SK-N-SH (cell line): ENCODE measurements around the gene LGI4. TPM values are rescaled to one million over a fixed set of nuclear protein-coding genes. Genes with fewer than 3 reads are reported as not detected.

Experiments
- CTCF ChIA-PET: fragments of 300-600, 350-600 bp; formaldehyde crosslinking; extraction: SDS; loops from one replicate; lab custom pipeline; 2021; lab: Yijun Ruan, JAX
- POLR2A ChIA-PET: fragments of 350-600 bp; sonication (Branson Sonifier 250); formaldehyde crosslinking; extraction: SDS; loops from one replicate; lab custom pipeline; 2020; ENCODE audit warnings: antibody characterized with exemption, inconsistent platforms; lab: Yijun Ruan, JAX
- DNase-seq: peaks from one replicate; pipeline ENCODE4 v3.0.0; 2012
- H2AFZ ChIP-seq: fragments of 200-600 bp; sonication (generic); 2 replicates; pipeline ENCODE4 v1.8.1; 2016; ENCODE audit warnings: antibody characterized with exemption, mild to moderate bottlenecking, low read depth
- H3F3A ChIP-seq: fragments of 200-600 bp; sonication (generic); replicated peaks from 2 replicates; pipeline ENCODE3; 2016; ENCODE audit warnings: antibody characterized with exemption, mild to moderate bottlenecking; ENCODE audit not compliant: insufficient read depth
- H3K27ac ChIP-seq, 2 experiments: fragments of 200-500 bp in 1 of 2; fragments of 200-600 bp in 1 of 2; sonication (Bioruptor generic) in 1 of 2; sonication (generic), shearing (Covaris generic) in 1 of 2; 2 replicates each; pipeline versions ENCODE4 v1.5.1 to v1.6.1; 2014 to 2016; ENCODE audit warnings: low read depth in 2 of 2, inconsistent platforms in 1 of 2, low read length in 1 of 2, mild to moderate bottlenecking in 1 of 2, mixed read lengths in 1 of 2
- H3K27me3 ChIP-seq: fragments of 200-600 bp; sonication (generic), shearing (Covaris generic); 2 replicates; pipeline ENCODE4 v1.6.1; 2016; ENCODE audit warnings: mixed run types; ENCODE audit not compliant: insufficient read depth
- H3K36me3 ChIP-seq, 2 experiments: fragments of 200-500 bp in 1 of 2; fragments of 200-600 bp in 1 of 2; sonication (Bioruptor generic) in 1 of 2; sonication (generic) in 1 of 2; replicated peaks in 1 of 2; 2 replicates each; pipeline versions ENCODE3 to v1.5.1; 2014 to 2016; ENCODE audit warnings: low read length in 1 of 2, mild to moderate bottlenecking in 1 of 2; ENCODE audit not compliant: insufficient read depth in 2 of 2, control insufficient read depth in 1 of 2
- H3K4me1 ChIP-seq, 2 experiments: fragments of 200-500 bp in 1 of 2; fragments of 200-600 bp in 1 of 2; sonication (Bioruptor generic) in 1 of 2; sonication (generic), shearing (Covaris generic) in 1 of 2; 2 replicates each; pipeline versions ENCODE4 v1.5.1 to v1.6.1; 2014 to 2016; ENCODE audit warnings: low read depth in 1 of 2, low read length in 1 of 2, mixed run types in 1 of 2; ENCODE audit not compliant: insufficient read depth in 2 of 2, control insufficient read depth in 1 of 2
- H3K4me2 ChIP-seq: fragments of 200-600 bp; sonication (generic), shearing (Covaris generic); 2 replicates; pipeline ENCODE4 v1.6.1; 2017; ENCODE audit warnings: mixed run types
- H3K4me3 ChIP-seq, 2 experiments: fragments of 200-500 bp in 1 of 2; fragments of 200-600 bp in 1 of 2; sonication (Bioruptor generic) in 1 of 2; sonication (generic), shearing (Covaris generic) in 1 of 2; 2 replicates each; pipeline versions ENCODE4 v1.5.1 to v1.8.1; 2014 to 2016; ENCODE audit warnings: low read depth in 2 of 2, inconsistent platforms in 1 of 2, low read length in 1 of 2, mild to moderate bottlenecking in 1 of 2, mixed read lengths in 1 of 2, moderate library complexity in 1 of 2
- H3K79me2 ChIP-seq: fragments of 200-600 bp; sonication (generic); 2 replicates; pipeline ENCODE4 v1.8.1; 2017; ENCODE audit warnings: mild to moderate bottlenecking; ENCODE audit not compliant: insufficient read depth
- H3K9ac ChIP-seq: fragments of 200-600 bp; sonication (generic); 2 replicates; pipeline ENCODE4 v1.6.1; 2017; ENCODE audit warnings: mixed run types
- H3K9me2 ChIP-seq: fragments of 200-600 bp; sonication (generic); 2 replicates; pipeline ENCODE4 v1.6.1; 2017; ENCODE audit warnings: mixed run types
- H3K9me3 ChIP-seq: fragments of 200-600 bp; sonication (generic); 2 replicates; pipeline ENCODE4 v1.6.1; 2017; ENCODE audit warnings: mixed run types, mild to moderate bottlenecking, moderate library complexity
- H4K20me1 ChIP-seq: fragments of 200-600 bp; sonication (generic); 2 replicates; pipeline ENCODE4 v1.6.1; 2017; ENCODE audit warnings: mild to moderate bottlenecking, mixed run types; ENCODE audit not compliant: insufficient read depth
- CTCF ChIP-seq: fragments of 200-600 bp; sonication (generic); IDR thresholded peaks from 2 replicates; pipeline ENCODE4 v1.6.1; 2017; ENCODE audit warnings: antibody characterized with exemption, mild to moderate bottlenecking, moderate library complexity
- EZH2phosphoT487 ChIP-seq: fragments of 200-600 bp; sonication (generic); IDR thresholded peaks from 2 replicates; pipeline ENCODE4 v1.6.1; 2017; ENCODE audit warnings: low read depth, mixed run types, mild to moderate bottlenecking, antibody characterized with exemption, moderate library complexity, borderline replicate concordance
- FOSL2 ChIP-seq: IDR thresholded peaks from 2 replicates; pipeline ENCODE4 v1.4.0; 2012; ENCODE audit warnings: low read depth, mild to moderate bottlenecking, moderate library complexity, borderline replicate concordance
- FOXM1 ChIP-seq: IDR thresholded peaks from 2 replicates; pipeline ENCODE4 v1.4.0; 2012; ENCODE audit warnings: low read depth, mild to moderate bottlenecking
- GABPA ChIP-seq: IDR thresholded peaks from 2 replicates; pipeline ENCODE4 v1.4.0; 2012; ENCODE audit warnings: low read depth, mild to moderate bottlenecking
- GATA2 ChIP-seq: sonication (generic); formaldehyde crosslinking; IDR thresholded peaks from 2 replicates; pipeline ENCODE4 v1.5.0; 2020; ENCODE audit warnings: mild to moderate bottlenecking, missing genetic modification reagents
- JUND ChIP-seq: IDR thresholded peaks from 2 replicates; pipeline ENCODE4 v1.4.0; 2012
- MEF2A ChIP-seq: IDR thresholded peaks from 2 replicates; pipeline ENCODE4 v1.4.0; 2012; ENCODE audit warnings: low read depth, borderline replicate concordance
- MXI1 ChIP-seq: IDR thresholded peaks from 2 replicates; pipeline ENCODE4 v1.6.1; 2012; ENCODE audit warnings: mild to moderate bottlenecking, low read depth, low read length, improper control_type of control experiment
- NRF1 ChIP-seq: IDR thresholded peaks from 2 replicates; pipeline ENCODE4 v1.6.1; 2012; ENCODE audit warnings: low read depth, mild to moderate bottlenecking, low read length
- SIN3A ChIP-seq: IDR thresholded peaks from 2 replicates; pipeline ENCODE4 v1.6.1; 2012; ENCODE audit warnings: low read depth, mild to moderate bottlenecking, low read length, moderate library complexity, borderline replicate concordance
- TAF1 ChIP-seq: IDR thresholded peaks from 2 replicates; pipeline ENCODE4 v1.6.1; 2012; ENCODE audit warnings: low read depth, mild to moderate bottlenecking, low read length, moderate library complexity, borderline replicate concordance
- TCF12 ChIP-seq: IDR thresholded peaks from 2 replicates; pipeline ENCODE4 v1.4.0; 2012
- TEAD4 ChIP-seq: IDR thresholded peaks from 2 replicates; pipeline ENCODE4 v1.4.0; 2012; ENCODE audit warnings: mild to moderate bottlenecking, borderline replicate concordance; ENCODE audit not compliant: insufficient read depth
- USF1 ChIP-seq: IDR thresholded peaks from 2 replicates; pipeline ENCODE4 v1.4.0; 2012; ENCODE audit warnings: low read depth, borderline replicate concordance
- USF2 ChIP-seq: fragments of 150-350 bp; IDR thresholded peaks from 2 replicates; pipeline ENCODE4 v1.6.1; 2017; ENCODE audit warnings: antibody characterized with exemption, low read length, low read depth, borderline replicate concordance
- ZBTB33 ChIP-seq: IDR thresholded peaks from 2 replicates; pipeline ENCODE4 v1.4.0; 2012; ENCODE audit warnings: low read depth, borderline replicate concordance
- WGBS: methylation state at CpG from one replicate; pipeline ENCODE4 v1.1.6; 2017; ENCODE audit warnings: low lambda C conversion rate; 5-methylcytosine and 5-hydroxymethylcytosine counted together
- polyA plus RNA-seq, 3 experiments: library from polyadenylated mRNA; depleted of rRNA; stranded (reverse); fragments of >200 nt; gene quantifications; 2 replicates each; pipeline ENCODE4 v1.2.3, GENCODE V29; 2012
- TF ChIP-seq, protein P1 (sequence below): IDR thresholded peaks from 2 replicates; pipeline ENCODE4; 2012

LGI4 gene
- polyA plus RNA-seq, 1 of the 3 experiments (the other 2 are of a cell fraction) = 0.05 TPM

DNA sequence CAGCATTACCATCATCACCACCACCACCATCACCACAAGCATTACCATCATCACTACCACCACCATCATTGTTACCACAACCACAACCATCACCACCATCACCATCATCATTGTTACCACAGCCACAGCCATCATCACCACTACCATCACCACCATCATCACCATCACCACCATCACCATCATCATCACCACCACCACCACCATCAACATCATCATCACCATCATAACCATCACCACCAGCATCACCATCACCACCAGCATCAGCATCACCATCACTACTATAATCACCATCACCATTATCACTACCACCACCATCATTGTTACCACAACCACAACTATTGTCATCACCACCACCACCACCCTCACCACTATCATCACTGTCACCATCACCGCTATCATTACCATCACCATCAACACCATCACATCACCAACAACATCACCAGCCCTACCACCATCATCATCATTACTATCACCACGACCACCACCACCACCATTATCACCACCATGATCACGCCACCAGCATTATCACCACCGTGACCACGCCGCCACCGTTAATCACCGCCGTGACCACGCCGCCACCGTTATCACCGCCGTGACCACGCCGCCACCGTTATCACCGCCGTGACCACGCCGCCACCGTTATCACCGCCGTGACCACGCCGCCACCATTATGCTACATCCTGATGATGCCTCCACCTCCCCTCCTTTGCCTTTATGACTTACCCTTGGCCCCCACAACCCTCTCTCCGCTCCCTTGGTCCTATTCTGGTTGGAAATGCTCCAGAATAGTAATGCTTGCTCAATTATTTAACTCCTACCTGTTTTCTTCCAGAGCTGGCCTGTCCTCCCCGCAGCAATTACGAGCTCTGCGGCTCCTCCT, 29.2 kb downstream of the LGI4 start:
- 82% methylated on average over 30 of the region's 30 CpGs for WGBS
- H2AFZ ChIP-seq = no peak overlapping the region

GRCh38 chr19:35105047-35105410, 29.8 kb downstream of the LGI4 start:
- CTCF ChIA-PET = interaction anchor here (1.6 kb wide), 1 partner anchor 10 kb away, joined by 6 read pairs; no protein-coding TSS in a partner anchor
- peaks cover 4% of the 10 kb centered on the region for H3F3A ChIP-seq
- H3K36me3 ChIP-seq = no peaks in the 10 kb centered on the region
- no peak overlapping the region for H3K9ac ChIP-seq
- H3K9me3 ChIP-seq = no peaks in the 10 kb centered on the region
- H3K27ac ChIP-seq = no peak overlapping the region
- no peak overlapping the region for H2AFZ ChIP-seq
- POLR2A ChIA-PET = no interaction called here
- no peak overlapping the region for H3K4me3 ChIP-seq
- DNase-seq = no peak
- no peaks in the 10 kb centered on the region for H3K27me3 ChIP-seq
- WGBS = 83% methylated on average over 6 of the region's 6 CpGs
- H4K20me1 ChIP-seq = no peaks in the 10 kb centered on the region
- H3K4me2 ChIP-seq = no peak overlapping the region
- no peaks in the 10 kb centered on the region for H3K79me2 ChIP-seq
- no peaks in the 10 kb centered on the region for H3K9me2 ChIP-seq
- no peaks in the 10 kb centered on the region for H3K4me1 ChIP-seq
- no peak for TF ChIP-seq USF2
- no peak for TF ChIP-seq GABPA
- TF ChIP-seq SIN3A = no peak
- TF ChIP-seq MEF2A = no peak
- TF ChIP-seq USF1 = no peak
- TF ChIP-seq, protein P1, sequence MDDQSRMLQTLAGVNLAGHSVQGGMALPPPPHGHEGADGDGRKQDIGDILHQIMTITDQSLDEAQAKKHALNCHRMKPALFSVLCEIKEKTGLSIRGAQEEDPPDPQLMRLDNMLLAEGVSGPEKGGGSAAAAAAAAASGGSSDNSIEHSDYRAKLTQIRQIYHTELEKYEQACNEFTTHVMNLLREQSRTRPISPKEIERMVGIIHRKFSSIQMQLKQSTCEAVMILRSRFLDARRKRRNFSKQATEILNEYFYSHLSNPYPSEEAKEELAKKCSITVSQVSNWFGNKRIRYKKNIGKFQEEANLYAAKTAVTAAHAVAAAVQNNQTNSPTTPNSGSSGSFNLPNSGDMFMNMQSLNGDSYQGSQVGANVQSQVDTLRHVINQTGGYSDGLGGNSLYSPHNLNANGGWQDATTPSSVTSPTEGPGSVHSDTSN = no peak
- no peak for TF ChIP-seq CTCF
- TF ChIP-seq NRF1 = no peak
- TF ChIP-seq JUND = no peak
- no peak for TF ChIP-seq TCF12
- no peak for TF ChIP-seq TAF1
- TF ChIP-seq TEAD4 = no peak
- TF ChIP-seq MXI1 = no peak

More for the DNA sequence above, 29.2 kb downstream of the LGI4 start:
- no peak for DNase-seq
- Histone ChIP-seq H3K79me2 (no peaks in the 10 kb centered on the region), H3K27ac (no peak overlapping the region), H3K9ac (no peak overlapping the region), H3K4me2 (no peak overlapping the region), H3F3A (peaks cover 4% of the 10 kb centered on the region), H4K20me1 (no peaks in the 10 kb centered on the region), H3K4me1 (no peaks in the 10 kb centered on the region), H3K9me2 (no peaks in the 10 kb centered on the region), H3K36me3 (no peaks in the 10 kb centered on the region), H3K27me3 (no peaks in the 10 kb centered on the region), H3K9me3 (no peaks in the 10 kb centered on the region), H3K4me3 (no peak overlapping the region)
- ChIA-PET POLR2A (no interaction called here), CTCF (interaction anchor here (0.7 to 1.6 kb wide), 3 partner anchors 9 to 10 kb away, joined by 3 to 6 read pairs (median 6); partner anchors contain the start of gene FXYD3)
- TF ChIP-seq GATA2 (CRISPR knock-in tag) (no peak), MEF2A (no peak), JUND (no peak), TCF12 (no peak), ZBTB33 (no peak), FOSL2 (no peak), EZH2phosphoT487 (no peak), MXI1 (no peak), FOXM1 (no peak)
